SU-DHL-6 (cell line): ENCODE measurements around the gene CRTC3.
"Not testable (repeated sequence)": the region's sequence is repeated elsewhere in the genome, so short reads cannot be mapped to it uniquely, and the experiment has no call there.

ENCODE experiments used
- EZH2phosphoT487 ChIP-seq: fragments of 200-600 bp; sonication (generic), shearing (Covaris generic); conservative IDR thresholded peaks from 2 replicates; pipeline ENCODE4 v1.6.1; 2018; ENCODE audit warnings: mild to moderate bottlenecking, antibody characterized with exemption, low read length, moderate library complexity, mixed read lengths
- TF ChIP-seq, protein P1 (sequence below): fragments of 200-600 bp; sonication (generic); IDR thresholded peaks from one replicate; pipeline ENCODE4 v1.5.1; 2017; ENCODE audit warnings: antibody characterized with exemption, mild to moderate bottlenecking, low read length, moderate library complexity; ENCODE audit not compliant: insufficient read depth, poor library complexity, severe bottlenecking

DNA sequence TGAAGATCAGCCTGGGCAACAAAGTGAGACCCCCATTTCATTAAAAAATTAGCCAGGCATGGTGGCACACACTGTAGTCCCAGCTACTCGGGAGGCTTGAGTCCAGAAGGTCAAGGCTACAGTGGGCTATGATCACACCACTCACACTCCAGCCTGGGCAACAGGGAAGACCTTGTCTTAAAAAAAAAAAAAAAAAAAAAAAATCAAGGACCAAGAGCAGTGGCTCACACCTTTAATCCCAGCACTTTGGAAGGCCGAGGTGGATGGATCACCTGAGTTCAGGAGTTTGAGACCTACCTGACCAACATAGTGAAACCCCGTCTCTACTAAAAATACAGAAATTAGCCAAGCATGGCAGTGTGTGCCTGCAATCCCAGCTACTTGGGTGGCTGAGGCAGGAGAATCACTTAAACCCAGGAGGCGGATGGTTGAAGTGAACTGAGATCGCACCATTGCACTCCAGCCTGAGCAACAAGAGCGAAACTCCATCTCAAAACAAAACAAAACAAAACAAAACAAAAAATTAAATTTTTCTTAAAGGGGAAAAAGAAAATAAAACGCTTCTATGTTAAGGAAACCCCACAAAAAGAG lies 138.1 kb downstream of the CRTC3 start:
- TF ChIP-seq, protein P1, sequence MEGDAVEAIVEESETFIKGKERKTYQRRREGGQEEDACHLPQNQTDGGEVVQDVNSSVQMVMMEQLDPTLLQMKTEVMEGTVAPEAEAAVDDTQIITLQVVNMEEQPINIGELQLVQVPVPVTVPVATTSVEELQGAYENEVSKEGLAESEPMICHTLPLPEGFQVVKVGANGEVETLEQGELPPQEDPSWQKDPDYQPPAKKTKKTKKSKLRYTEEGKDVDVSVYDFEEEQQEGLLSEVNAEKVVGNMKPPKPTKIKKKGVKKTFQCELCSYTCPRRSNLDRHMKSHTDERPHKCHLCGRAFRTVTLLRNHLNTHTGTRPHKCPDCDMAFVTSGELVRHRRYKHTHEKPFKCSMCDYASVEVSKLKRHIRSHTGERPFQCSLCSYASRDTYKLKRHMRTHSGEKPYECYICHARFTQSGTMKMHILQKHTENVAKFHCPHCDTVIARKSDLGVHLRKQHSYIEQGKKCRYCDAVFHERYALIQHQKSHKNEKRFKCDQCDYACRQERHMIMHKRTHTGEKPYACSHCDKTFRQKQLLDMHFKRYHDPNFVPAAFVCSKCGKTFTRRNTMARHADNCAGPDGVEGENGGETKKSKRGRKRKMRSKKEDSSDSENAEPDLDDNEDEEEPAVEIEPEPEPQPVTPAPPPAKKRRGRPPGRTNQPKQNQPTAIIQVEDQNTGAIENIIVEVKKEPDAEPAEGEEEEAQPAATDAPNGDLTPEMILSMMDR = not testable (repeated sequence)
- TF ChIP-seq EZH2phosphoT487 = not testable (repeated sequence)
